Activated naive CD8-positive, alpha-beta T cell treated with anti-CD3 and anti-CD28 coated beads, Interleukin-2, amount 50 U/mL, for 16 hours (primary cell): ENCODE measurements around the gene NDRG2.
A peak's percentile ranks its signal among the peaks of the same experiment; 100 is the strongest.

Experiments
- DNase-seq: peaks from one replicate; pipeline ENCODE4 v3.0.0-alpha.2; 2020; ENCODE audit warnings: low read depth, low spot score

The NDRG2 gene

GRCh38 chr14:21033133-21033698 is 8.4 kb upstream of the NDRG2 start:
- no peak for DNase-seq

- no peak for DNase-seq
These were observed 7.7 kb upstream of the NDRG2 start for GRCh38 chr14:21032326-21033132.

- no peak for DNase-seq
These were observed 5.7 kb upstream of the NDRG2 start for GRCh38 chr14:21030531-21030930.

GRCh38 chr14:21029917-21030316 is 5.1 kb upstream of the NDRG2 start, which contains the start of gene TPPP2:
Gene TPPP2 (plus strand): TSS chr14:21030217. CDS start chr14:21030582, 365 bp downstream.
- no peak for DNase-seq

GRCh38 chr14:21026988-21027315 is 2.1 kb upstream of the NDRG2 start:
- DNase-seq = no peak

GRCh38 chr14:21026274-21026987 is 1.6 kb upstream of the NDRG2 start:
- no peak for DNase-seq

- no peak for DNase-seq
These were observed 761 bp upstream of the NDRG2 start for GRCh38 chr14:21025371-21026273.

GRCh38 chr14:21023817-21024584 is 860 bp downstream of the NDRG2 start:
- DNase-seq = no peak

- no peak for DNase-seq
These were observed 1.7 kb downstream of the NDRG2 start for GRCh38 chr14:21023174-21023573.

GRCh38 chr14:21022686-21023085 is 2.2 kb downstream of the NDRG2 start:
- no peak for DNase-seq

- DNase-seq = no peak
These were observed 3.8 kb downstream of the NDRG2 start for GRCh38 chr14:21020977-21021545.

GRCh38 chr14:21019366-21019765 is 5.5 kb downstream of the NDRG2 start:
- no peak for DNase-seq

- DNase-seq = no peak
These were observed 6.1 kb downstream of the NDRG2 start for GRCh38 chr14:21018781-21019180.

GRCh38 chr14:21018286-21018685 is 6.6 kb downstream of the NDRG2 start:
- no peak for DNase-seq

GRCh38 chr14:21017528-21018245 is 7.2 kb downstream of the NDRG2 start:
- no peak for DNase-seq

- DNase-seq = no peak
These were observed 8.3 kb downstream of the NDRG2 start for GRCh38 chr14:21016413-21017190.

GRCh38 chr14:21015312-21015711 is 9.5 kb downstream of the NDRG2 start:
- no peak for DNase-seq

GRCh38 chr14:21014761-21015190 is 10.1 kb downstream of the NDRG2 start:
- DNase-seq = peak; percentile 64

- no peak for DNase-seq
These were observed 13.7 kb downstream of the NDRG2 start for GRCh38 chr14:21011136-21011535.
